Raji (cell line): Measurements from ENCODE around the gene RGS1.

Experiments
- POLR2A ChIP-seq: IDR thresholded peaks from 2 replicates; pipeline ENCODE4 v1.6.1; 2011; ENCODE audit warnings: low read depth, low read length, control low read depth; ENCODE audit not compliant: insufficient read depth

Gene RGS1

GRCh38 chr1:192573499-192573898 is 2.1 kb upstream of the RGS1 start:
- TF ChIP-seq POLR2A, result no peak

GRCh38 chr1:192574073-192574472 is 1.5 kb upstream of the RGS1 start:
- TF ChIP-seq POLR2A, result no peak

GRCh38 chr1:192576190-192577144 is 894 bp downstream of the RGS1 start:
- no peak for TF ChIP-seq POLR2A

- no peak for TF ChIP-seq POLR2A
These were observed 1.9 kb downstream of the RGS1 start for GRCh38 chr1:192577145-192578140.

GRCh38 chr1:192578144-192578909 is 2.8 kb downstream of the RGS1 start:
- TF ChIP-seq POLR2A, result no peak

- no peak for TF ChIP-seq POLR2A
These were observed 3.6 kb downstream of the RGS1 start for GRCh38 chr1:192579010-192579738.

GRCh38 chr1:192580351-192580962 is 4.9 kb downstream of the RGS1 start:
- no peak for TF ChIP-seq POLR2A

- no peak for TF ChIP-seq POLR2A
These were observed 5.8 kb downstream of the RGS1 start for GRCh38 chr1:192581131-192581927.

GRCh38 chr1:192584866-192585265 is 9.3 kb downstream of the RGS1 start:
- TF ChIP-seq POLR2A, result no peak

- no peak for TF ChIP-seq POLR2A
These were observed 12.1 kb downstream of the RGS1 start for GRCh38 chr1:192587386-192588266.

GRCh38 chr1:192588546-192588945 is 13.0 kb downstream of the RGS1 start:
- no peak for TF ChIP-seq POLR2A

GRCh38 chr1:192589813-192590212 is 14.2 kb downstream of the RGS1 start:
- TF ChIP-seq POLR2A, result no peak
